GM10266 (cell line): ENCODE data around the gene BLOC1S1.

ENCODE experiments used
- DNase-seq: peaks from one replicate; pipeline ENCODE4 v3.0.0; 2012; ENCODE audit errors: extremely low spot score
- TF ChIP-seq, protein P1 (sequence below): IDR thresholded peaks from 2 replicates; pipeline ENCODE4 v1.5.1; 2012; ENCODE audit warnings: mild to moderate bottlenecking, low read depth; ENCODE audit not compliant: control insufficient read depth, insufficient read depth; ENCODE audit errors: missing control alignments

Gene BLOC1S1

DNA sequence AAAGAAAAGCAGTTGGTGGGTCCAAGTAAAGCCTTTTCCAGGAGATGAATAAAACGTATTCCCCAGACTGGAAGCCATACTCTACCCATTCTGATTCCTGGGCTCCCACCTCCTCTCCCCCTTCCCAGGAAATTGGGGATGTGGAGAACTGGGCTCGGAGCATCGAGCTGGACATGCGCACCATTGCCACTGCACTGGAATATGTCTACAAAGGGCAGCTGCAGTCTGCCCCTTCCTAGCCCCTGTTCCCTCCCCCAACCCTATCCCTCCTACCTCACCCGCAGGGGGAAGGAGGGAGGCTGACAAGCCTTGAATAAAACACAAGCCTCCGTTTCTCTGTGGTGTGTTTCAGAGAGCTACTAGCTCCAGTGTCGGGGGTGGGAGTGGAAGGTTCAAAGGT lies 3.5 kb downstream of the BLOC1S1 start:
- no peak for DNase-seq
- TF ChIP-seq, protein P1, sequence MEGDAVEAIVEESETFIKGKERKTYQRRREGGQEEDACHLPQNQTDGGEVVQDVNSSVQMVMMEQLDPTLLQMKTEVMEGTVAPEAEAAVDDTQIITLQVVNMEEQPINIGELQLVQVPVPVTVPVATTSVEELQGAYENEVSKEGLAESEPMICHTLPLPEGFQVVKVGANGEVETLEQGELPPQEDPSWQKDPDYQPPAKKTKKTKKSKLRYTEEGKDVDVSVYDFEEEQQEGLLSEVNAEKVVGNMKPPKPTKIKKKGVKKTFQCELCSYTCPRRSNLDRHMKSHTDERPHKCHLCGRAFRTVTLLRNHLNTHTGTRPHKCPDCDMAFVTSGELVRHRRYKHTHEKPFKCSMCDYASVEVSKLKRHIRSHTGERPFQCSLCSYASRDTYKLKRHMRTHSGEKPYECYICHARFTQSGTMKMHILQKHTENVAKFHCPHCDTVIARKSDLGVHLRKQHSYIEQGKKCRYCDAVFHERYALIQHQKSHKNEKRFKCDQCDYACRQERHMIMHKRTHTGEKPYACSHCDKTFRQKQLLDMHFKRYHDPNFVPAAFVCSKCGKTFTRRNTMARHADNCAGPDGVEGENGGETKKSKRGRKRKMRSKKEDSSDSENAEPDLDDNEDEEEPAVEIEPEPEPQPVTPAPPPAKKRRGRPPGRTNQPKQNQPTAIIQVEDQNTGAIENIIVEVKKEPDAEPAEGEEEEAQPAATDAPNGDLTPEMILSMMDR, result no peak

GRCh38 chr12:55720071-55720564 lies 4.3 kb downstream of the BLOC1S1 start, which contains the start of gene RDH5:
Gene RDH5 (plus strand): TSS chr12:55720393. CDS start chr12:55721185, 792 bp downstream.
- TF ChIP-seq, protein P1, result no peak
- no peak for DNase-seq

DNA sequence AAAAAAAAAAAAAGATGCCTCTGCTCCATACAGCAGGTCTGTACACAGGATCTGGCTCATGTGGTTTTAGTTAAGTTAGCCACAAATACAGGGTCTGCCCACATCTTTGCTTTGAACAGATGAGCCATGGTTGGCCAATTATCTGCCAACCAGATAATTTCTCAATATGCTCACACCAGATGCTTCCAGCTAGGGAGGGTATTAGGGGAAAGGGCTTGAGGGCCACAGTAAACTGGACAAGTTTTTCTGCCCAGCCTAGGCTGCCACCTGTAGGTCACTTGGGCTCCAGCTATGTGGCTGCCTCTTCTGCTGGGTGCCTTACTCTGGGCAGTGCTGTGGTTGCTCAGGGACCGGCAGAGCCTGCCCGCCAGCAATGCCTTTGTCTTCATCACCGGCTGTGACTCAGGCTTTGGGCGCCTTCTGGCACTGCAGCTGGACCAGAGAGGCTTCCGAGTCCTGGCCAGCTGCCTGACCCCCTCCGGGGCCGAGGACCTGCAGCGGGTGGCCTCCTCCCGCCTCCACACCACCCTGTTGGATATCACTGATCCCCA lies 5.1 kb downstream of the BLOC1S1 start:
- TF ChIP-seq, protein P1, result peak; percentile 58
- DNase-seq, result no peak

GRCh38 chr12:55721601-55722213 lies 5.9 kb downstream of the BLOC1S1 start:
- TF ChIP-seq, protein P1, result no peak
- no peak for DNase-seq

- TF ChIP-seq, protein P1, result no peak
- DNase-seq, result no peak
Observed at GRCh38 chr12:55722948-55723347, 7.1 kb downstream of the BLOC1S1 start.

DNA sequence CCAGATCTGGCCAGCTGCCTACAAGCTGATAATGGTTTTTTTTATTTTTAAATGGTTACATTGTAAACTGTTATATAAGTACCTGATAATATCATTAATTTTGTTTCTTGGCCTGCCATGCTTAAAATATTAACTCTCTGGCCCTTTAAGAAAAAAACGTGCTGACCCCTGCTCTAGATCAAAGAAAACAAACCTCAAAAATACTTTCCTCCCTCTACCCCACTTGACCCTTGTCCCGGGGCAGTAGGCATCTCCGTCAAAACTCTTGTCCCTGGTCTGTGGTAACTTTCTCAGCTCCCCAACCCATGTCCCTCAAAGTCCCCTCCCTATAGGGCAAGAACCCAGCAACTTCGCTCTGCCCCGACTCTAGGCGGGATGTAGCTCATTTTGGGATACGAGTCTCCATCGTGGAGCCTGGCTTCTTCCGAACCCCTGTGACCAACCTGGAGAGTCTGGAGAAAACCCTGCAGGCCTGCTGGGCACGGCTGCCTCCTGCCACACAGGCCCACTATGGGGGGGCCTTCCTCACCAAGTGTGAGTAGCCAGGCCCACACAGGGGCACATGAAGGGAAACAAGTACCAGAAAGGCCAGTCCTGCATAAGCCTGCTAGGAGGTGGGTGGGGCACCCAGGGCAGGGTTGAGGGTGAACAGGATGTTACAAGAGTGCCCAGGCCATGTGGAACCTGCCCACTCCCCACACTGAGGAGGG lies 7.8 kb downstream of the BLOC1S1 start:
- no peak for DNase-seq
- TF ChIP-seq, protein P1, result no peak
